ENCODE results near the gene PLXNA1. TPM values are rescaled to one million over a fixed set of nuclear protein-coding genes. Genes with fewer than 3 reads are reported as not detected.

The PLXNA1 gene
- total RNA-seq, 2 donors from 2014 or later: 17.0 to 49.5 TPM

- Histone ChIP-seq H3K27me3 (replicated peaks; ENCODE audit: insufficient read depth) (no peaks in the 10 kb centered on the region), H3K27ac (no peak overlapping the region), H3K36me3 (no peaks in the 10 kb centered on the region), H3K9me3 (no peaks in the 10 kb centered on the region), H3K4me1 (replicated peaks) (peaks cover 9% of the 10 kb centered on the region), H3K4me3 (no peak overlapping the region)
- intact Hi-C loops (cut with DNase I): no loop called here
- no peak for DNase-seq (ENCODE audit: low spot score)
- 80% methylated on average over 15 of the region's 15 CpGs for WGBS
- TF ChIP-seq POLR2AphosphoS5 (IDR thresholded peaks at IDR 0.05) (no peak), CTCF (IDR thresholded peaks at IDR 0.05) (no peak), POLR2A (IDR thresholded peaks at IDR 0.05) (no peak)
Measured at GRCh38 chr3:127000119-127000518, 17.2 kb downstream of the PLXNA1 start.

- H3K36me3 ChIP-seq: no peaks in the 10 kb centered on the region
- TF ChIP-seq CTCF (IDR thresholded peaks at IDR 0.05): no peak
- H3K4me3 ChIP-seq: no peak overlapping the region
- H3K27ac ChIP-seq: no peak overlapping the region
- peaks cover 7% of the 10 kb centered on the region for H3K4me1 ChIP-seq (replicated peaks)
- intact Hi-C loops (cut with DNase I): no loop called here
- H3K27me3 ChIP-seq (replicated peaks; ENCODE audit: insufficient read depth): no peaks in the 10 kb centered on the region
- WGBS: 90% methylated on average over 12 of the region's 12 CpGs
- DNase-seq (ENCODE audit: low spot score): no peak
- H3K9me3 ChIP-seq: no peaks in the 10 kb centered on the region
Measured at GRCh38 chr3:127000761-127001160, 17.8 kb downstream of the PLXNA1 start.

- Histone ChIP-seq H3K4me3 (no peak overlapping the region), H3K27me3 (replicated peaks; ENCODE audit: insufficient read depth) (no peaks in the 10 kb centered on the region), H3K4me1 (replicated peaks) (peaks cover 7% of the 10 kb centered on the region), H3K36me3 (no peaks in the 10 kb centered on the region), H3K9me3 (no peaks in the 10 kb centered on the region), H3K27ac (peak overlapping the region in 1 of 2 donors; percentile 31)
- TF ChIP-seq CTCF (IDR thresholded peaks at IDR 0.05): no peak
- TF ChIP-seq POLR2AphosphoS5 (IDR thresholded peaks at IDR 0.05): no peak
- no peak for TF ChIP-seq POLR2A (IDR thresholded peaks at IDR 0.05)
- no peak for DNase-seq (ENCODE audit: low spot score)
- 74% methylated on average over 23 of the region's 23 CpGs for WGBS
- intact Hi-C loops (cut with DNase I): no loop called here
Measured at GRCh38 chr3:127001486-127002194, 18.7 kb downstream of the PLXNA1 start.

GRCh38 chr3:127002195-127003174, 19.6 kb downstream of the PLXNA1 start:
- WGBS: 54% methylated on average over 20 of the region's 26 CpGs
- Histone ChIP-seq H3K27ac (peak overlapping the region in 1 of 2 donors; percentile 34), H3K9me3 (no peaks in the 10 kb centered on the region), H3K4me1 (replicated peaks) (peaks cover 7% of the 10 kb centered on the region), H3K4me3 (no peak overlapping the region), H3K27me3 (replicated peaks; ENCODE audit: insufficient read depth) (no peaks in the 10 kb centered on the region), H3K36me3 (no peaks in the 10 kb centered on the region)
- intact Hi-C loops (cut with DNase I): no loop called here
- TF ChIP-seq POLR2AphosphoS5 (IDR thresholded peaks at IDR 0.05) (peak; percentile 34), CTCF (IDR thresholded peaks at IDR 0.05) (peak in 2 of 4 experiments; percentile 39 to 57), POLR2A (IDR thresholded peaks at IDR 0.05) (no peak)
- peak; percentile 42 for DNase-seq (ENCODE audit: low spot score)

All from prostate gland (tissue), 2 donors.